Bronchial epithelial cell (primary cell): ENCODE results near the gene RAET1L. TPM values are rescaled to one million over a fixed set of nuclear protein-coding genes. Genes with fewer than 3 reads are reported as not detected.
"Not testable (repeated sequence)": the region's sequence is repeated elsewhere in the genome, so short reads cannot be mapped to it uniquely, and the experiment has no call there.

Experiments used
- DNase-seq: peaks from one replicate; pipeline ENCODE4 v3.0.0-alpha.2; 2010; ENCODE audit warnings: low read depth
- FAIRE-seq: peaks from 2 replicates; lab custom pipeline; 2011; peaks lifted over from hg19 to GRCh38; lab: Jason Lieb, UNC
- H3K27me3 ChIP-seq: 2 replicates; pipeline ENCODE4 v1.5.1; 2011; ENCODE audit warnings: low read length; ENCODE audit not compliant: control insufficient read depth, insufficient read depth
- H3K36me3 ChIP-seq: 2 replicates; pipeline ENCODE4 v1.5.1; 2011; ENCODE audit warnings: low read length; ENCODE audit not compliant: control insufficient read depth, insufficient read depth
- H3K4me3 ChIP-seq: 2 replicates; pipeline ENCODE4 v1.5.1; 2011; ENCODE audit warnings: mild to moderate bottlenecking, low read depth, low read length, control low read depth
- total RNA-seq: library from RNA; depleted of rRNA; stranded (reverse); fragments of >200 nt; gene quantifications from 2 replicates; pipeline ENCODE4 v1.2.1, GENCODE V29; 2014
- TF ChIP-seq, protein P1 (sequence below): IDR thresholded peaks from 2 replicates; pipeline ENCODE4 v1.5.1; 2011; ENCODE audit warnings: mild to moderate bottlenecking, moderate library complexity, low read length, control low read depth, inconsistent platforms; ENCODE audit not compliant: insufficient read depth, severe bottlenecking

RAET1L gene
- total RNA-seq, 1 donor from 2014 or later: 0.79 TPM

DNA sequence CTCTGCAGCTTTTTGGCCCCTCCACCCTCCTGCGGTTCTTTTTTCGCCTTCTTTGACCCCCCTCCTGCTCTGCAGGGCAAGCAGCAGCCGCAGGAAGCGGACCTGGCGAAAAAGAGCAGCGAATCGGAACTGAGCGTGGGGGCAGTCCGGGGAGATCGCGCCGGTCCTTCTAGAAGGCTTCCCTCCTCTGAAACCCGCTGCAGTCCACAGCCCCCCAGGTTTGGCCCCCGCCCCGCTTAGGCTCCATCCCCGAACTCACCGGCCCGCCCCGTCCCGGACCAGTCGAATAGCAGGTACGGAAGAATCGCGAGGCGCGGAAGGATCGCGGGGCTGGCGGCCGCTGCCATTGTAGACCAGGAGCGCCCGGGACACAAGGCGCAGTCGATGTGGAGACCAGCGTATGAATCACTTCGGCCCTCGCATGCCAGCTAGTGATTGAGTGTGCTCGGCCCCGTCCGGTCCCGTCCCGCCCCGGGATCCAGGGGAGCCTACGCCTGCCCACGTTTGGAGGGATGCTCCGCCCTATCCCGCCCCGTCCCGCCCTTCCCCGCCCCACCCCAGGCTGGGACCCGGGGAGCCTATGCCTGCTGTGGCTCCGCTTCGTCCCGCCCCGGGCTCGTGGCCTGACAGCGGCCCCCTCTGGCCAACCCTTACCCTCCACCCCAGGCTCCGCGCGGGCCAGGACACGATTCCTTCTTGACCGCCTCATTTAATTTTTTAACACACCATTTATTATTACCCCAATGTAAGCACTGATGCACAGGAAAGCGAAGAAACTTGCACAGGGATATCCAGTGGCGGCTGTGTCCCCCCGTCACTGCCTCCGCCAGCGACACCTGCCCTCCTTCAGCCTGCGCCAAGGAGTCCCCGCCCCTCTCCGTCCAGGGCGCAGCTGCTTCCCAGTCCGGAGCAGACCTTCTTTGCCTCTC is 43.7 kb upstream of the RAET1L start, which contains the start of gene ULBP3:
TSS of gene ULBP3 (minus strand) at position 402 of the 929 bp plus-strand sequence. CDS start at position 347, 55 bp downstream.
- TF ChIP-seq, protein P1, sequence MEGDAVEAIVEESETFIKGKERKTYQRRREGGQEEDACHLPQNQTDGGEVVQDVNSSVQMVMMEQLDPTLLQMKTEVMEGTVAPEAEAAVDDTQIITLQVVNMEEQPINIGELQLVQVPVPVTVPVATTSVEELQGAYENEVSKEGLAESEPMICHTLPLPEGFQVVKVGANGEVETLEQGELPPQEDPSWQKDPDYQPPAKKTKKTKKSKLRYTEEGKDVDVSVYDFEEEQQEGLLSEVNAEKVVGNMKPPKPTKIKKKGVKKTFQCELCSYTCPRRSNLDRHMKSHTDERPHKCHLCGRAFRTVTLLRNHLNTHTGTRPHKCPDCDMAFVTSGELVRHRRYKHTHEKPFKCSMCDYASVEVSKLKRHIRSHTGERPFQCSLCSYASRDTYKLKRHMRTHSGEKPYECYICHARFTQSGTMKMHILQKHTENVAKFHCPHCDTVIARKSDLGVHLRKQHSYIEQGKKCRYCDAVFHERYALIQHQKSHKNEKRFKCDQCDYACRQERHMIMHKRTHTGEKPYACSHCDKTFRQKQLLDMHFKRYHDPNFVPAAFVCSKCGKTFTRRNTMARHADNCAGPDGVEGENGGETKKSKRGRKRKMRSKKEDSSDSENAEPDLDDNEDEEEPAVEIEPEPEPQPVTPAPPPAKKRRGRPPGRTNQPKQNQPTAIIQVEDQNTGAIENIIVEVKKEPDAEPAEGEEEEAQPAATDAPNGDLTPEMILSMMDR: peak; percentile 50
- H3K36me3 ChIP-seq: no peaks in the 10 kb centered on the region
- DNase-seq: peak; percentile 92
- no peak for FAIRE-seq
- H3K27me3 ChIP-seq: no peaks in the 10 kb centered on the region
- peak within 1 kb of the TSS; percentile 66 for H3K4me3 ChIP-seq

- no peak for DNase-seq
- no peak for FAIRE-seq
- H3K27me3 ChIP-seq: no peaks in the 10 kb centered on the region
- peak overlapping the region; percentile 66 for H3K4me3 ChIP-seq
- TF ChIP-seq, protein P1: no peak
- H3K36me3 ChIP-seq: no peaks in the 10 kb centered on the region
Observed at GRCh38 chr6:150068151-150068550, 42.8 kb upstream of the RAET1L start.

DNA sequence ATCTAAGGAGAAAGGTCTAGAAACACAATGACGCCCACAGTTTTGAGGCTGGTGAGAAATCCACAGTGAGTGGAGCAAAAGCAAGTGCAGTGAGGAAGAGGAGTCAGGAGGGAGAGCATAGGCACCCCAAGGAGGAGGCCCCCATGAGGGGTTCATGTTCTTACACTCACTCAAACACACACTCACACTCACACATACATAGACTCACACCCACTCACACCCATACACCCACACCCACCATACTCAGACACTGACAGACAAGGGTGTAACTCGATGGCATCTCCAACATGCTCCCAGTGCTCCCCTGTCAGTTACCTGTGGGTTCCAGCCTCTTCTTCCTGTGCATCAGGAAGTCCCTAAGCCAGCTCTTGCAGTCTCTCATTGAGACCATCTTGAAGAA is 39.8 kb upstream of the RAET1L start:
- FAIRE-seq: no peak
- no peak for DNase-seq

DNA sequence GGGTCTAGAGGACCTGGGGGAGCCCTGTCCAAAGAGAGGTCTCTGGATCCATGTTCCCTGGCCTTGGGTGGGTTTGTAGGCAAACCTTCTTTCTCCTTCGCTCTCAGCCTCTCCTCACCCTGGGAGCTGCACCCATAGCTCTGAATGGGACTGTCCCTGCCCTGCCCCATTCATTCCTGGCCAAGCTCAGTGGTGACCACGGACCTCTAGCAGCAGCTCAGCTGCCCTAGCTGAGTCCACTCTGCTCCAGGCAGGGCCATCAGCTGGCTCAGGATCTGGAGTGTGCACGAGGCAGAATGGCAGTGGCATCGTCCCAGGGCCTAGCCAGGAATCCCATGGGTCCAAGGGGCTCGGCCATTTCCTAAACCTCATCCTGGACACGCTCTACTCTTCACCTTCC is 38.3 kb upstream of the RAET1L start:
- Histone ChIP-seq H3K36me3 (no peaks in the 10 kb centered on the region), H3K4me3 (no peak overlapping the region), H3K27me3 (no peaks in the 10 kb centered on the region)
- TF ChIP-seq, protein P1: no peak
- no peak for FAIRE-seq
- DNase-seq: no peak

More for the DNA sequence above, 39.8 kb upstream of the RAET1L start:
- no peak overlapping the region for H3K4me3 ChIP-seq
- TF ChIP-seq, protein P1: no peak
- no peaks in the 10 kb centered on the region for H3K36me3 ChIP-seq
- H3K27me3 ChIP-seq: no peaks in the 10 kb centered on the region

- DNase-seq, H3K4me3 ChIP-seq, H3K27me3 ChIP-seq, FAIRE-seq, H3K36me3 ChIP-seq: not testable (repeated sequence)
Observed at GRCh38 chr6:150059973-150060372, 34.6 kb upstream of the RAET1L start.

DNA sequence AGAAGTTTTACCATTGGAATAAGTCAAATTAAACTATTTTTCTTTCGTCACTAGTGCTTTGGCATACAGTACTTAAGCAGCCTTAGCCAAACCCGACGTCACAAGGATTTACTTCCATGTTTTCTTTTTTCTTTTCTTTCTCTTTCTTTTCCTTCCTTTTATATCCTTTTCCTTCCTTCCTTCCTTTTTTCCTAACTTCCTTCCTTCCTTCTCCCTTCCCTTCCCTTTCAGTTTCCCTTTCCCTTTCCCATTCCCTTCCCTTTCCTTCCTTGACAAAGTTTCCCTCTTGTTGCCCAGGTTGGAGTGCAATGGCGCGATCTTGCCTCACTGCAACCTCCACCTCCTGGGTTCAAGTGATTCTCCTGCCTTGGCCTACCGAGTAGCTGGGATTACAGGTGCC is 33.7 kb upstream of the RAET1L start:
- TF ChIP-seq, protein P1: no peak
- Histone ChIP-seq H3K27me3 (peaks cover 1% of the 10 kb centered on the region), H3K4me3 (no peak overlapping the region), H3K36me3 (no peaks in the 10 kb centered on the region)
- no peak for DNase-seq
- no peak for FAIRE-seq
